Pancreas (tissue), 10 donors: ENCODE results near the gene RAB24. TPM values are rescaled to one million over a fixed set of nuclear protein-coding genes. Genes with fewer than 3 reads are reported as not detected.
"Not testable (repeated sequence)": the region's sequence is repeated elsewhere in the genome, so short reads cannot be mapped to it uniquely, and the experiment has no call there.

ENCODE experiments used
- ATAC-seq, 4 donors: fragments of 200-7000 bp; cut with Tn5 transposase; one replicate each; pipeline versions ENCODE4 v1.8.0 to v1.9.1; 2020; ENCODE audit warnings: mild to moderate bottlenecking in 4 of 4, moderate library complexity in 4 of 4
- DNase-seq, 6 donors: peaks; one replicate each; pipeline ENCODE4 v3.0.0-alpha.2; 2020
- FAIRE-seq: peaks from 2 replicates; lab custom pipeline; 2012; peaks lifted over from hg19 to GRCh38; lab: Jason Lieb, UNC
- H3K27ac ChIP-seq, 4 donors: fragments of 200-600 bp; sonication (generic); 1 replicate in 3 of 4; 2 replicates in 1 of 4; pipeline versions ENCODE4 v1.5.0 to v1.8.0; 2020
- H3K27me3 ChIP-seq, 4 donors: fragments of 200-600 bp; one replicate each; pipeline ENCODE4 v1.8.0; 2021
- H3K36me3 ChIP-seq, 3 donors: fragments of 200-600 bp; sonication (generic) in 1 of 3; one replicate each; pipeline versions ENCODE4 v1.5.0 to v1.8.0; 2020 to 2021
- H3K4me1 ChIP-seq, 3 donors: fragments of 200-600 bp; one replicate each; pipeline ENCODE4 v1.8.0; 2021
- H3K4me3 ChIP-seq, 4 donors: fragments of 200-600 bp; sonication (generic) in 2 of 4; one replicate each; pipeline versions ENCODE4 v1.5.0 to v1.8.0; 2020 to 2021
- H3K9me3 ChIP-seq, 4 donors: fragments of 200-600 bp; one replicate each; pipeline ENCODE4 v1.8.0; 2021
- CTCF ChIP-seq, 4 donors: fragments of 200-600 bp; sonication (generic) in 3 of 4; IDR thresholded peaks; one replicate each; pipeline versions ENCODE4 v1.5.0 to v1.8.0; 2021; ENCODE audit warnings: antibody characterized with exemption in 4 of 4
- WGBS, 2 donors: extraction: QIAGEN DNeasy Blood & Tissue Kit; methylation state at CpG; one replicate each; pipeline ENCODE4 v1.1.7; 2013; 5-methylcytosine and 5-hydroxymethylcytosine counted together
- intact Hi-C, 3 donors: fragments of 100-400 bp; cut with DNase I; formaldehyde crosslinking; loops; one replicate each; pipeline versions ENCODE4 v1.11.1 to v1.14.2; 2022
- polyA plus RNA-seq, 2 donors: library from polyadenylated mRNA; stranded (reverse); fragments of 200-250 nt; gene quantifications; one replicate each; pipeline ENCODE4 v1.2.3, GENCODE V29; 2013
- total RNA-seq, 6 donors: library from RNA; stranded (reverse); fragmentation: NEBNext Ultra II Directional in 4 of 6; extraction: Animal tissue kit (Norgen Biotek cat#: 25700) in 4 of 6; gene quantifications; one replicate each; pipeline versions ENCODE4 v1.2.1 to v1.2.4, GENCODE V29; 2021 to 2023
- donor health status: healthy with polysubstance abuse.
- donor health status: DM: no; HTN: no; CAD: no; lungs with moderate emphysema.
- donor health status: DM: no; HTN: no; CAD: no.
- donor health status: control.
- donor health status: control.
- donor health status: Bipolar disorder and iron deficiency.
- donor health status: DM: yes; HTN: yes; CAD: no.
- donor health status: DM: no; HTN: no; CAD: no.
- donor health status: DM: no; HTN: no; CAD: no.
- donor health status: DM: yes; HTN: yes; CAD: no.

RAB24 gene
- total and polyA plus RNA-seq, 8 donors: 34.5 to 160 (median 38.6) TPM

- 77 to 86% methylated on average over 1 of the region's 1 CpG for WGBS, 2 donors
- TF ChIP-seq CTCF (IDR thresholded peaks at IDR 0.05): no peak
- FAIRE-seq (no peak), DNase-seq (no peak), ATAC-seq (no peak)
- Histone ChIP-seq H3K9me3 (no peaks in the 10 kb centered on the region), H3K36me3 (peaks cover 3 to 27% (median 12%) of the 10 kb centered on the region in 3 donors), H3K4me3 (no peak overlapping the region), H3K27ac (no peak overlapping the region), H3K27me3 (no peaks in the 10 kb centered on the region), H3K4me1 (peaks cover 0 to 8% (median 6%) of the 10 kb centered on the region in 3 donors)
- intact Hi-C loops: no loop called here
Measured at GRCh38 chr5:177264178-177264577, 39.3 kb downstream of the RAB24 start.

- 63 to 66% methylated on average over 1 of the region's 1 CpG for WGBS, 2 donors
- ATAC-seq (peak in 1 of 4 donors; percentile 26), FAIRE-seq (no peak), DNase-seq (no peak)
- peaks cover 5 to 37% (median 7%) of the 10 kb centered on the region in 3 donors for H3K36me3 ChIP-seq
- H3K4me1 ChIP-seq: peaks cover 0 to 6% (median 0%) of the 10 kb centered on the region in 3 donors
- H3K27me3 ChIP-seq: no peaks in the 10 kb centered on the region
- H3K4me3 ChIP-seq: no peak overlapping the region
- no peak for TF ChIP-seq CTCF (IDR thresholded peaks at IDR 0.05)
- H3K9me3 ChIP-seq: no peaks in the 10 kb centered on the region
- intact Hi-C loops: no loop called here
- peak overlapping the region in 1 of 4 donors; percentile 15 for H3K27ac ChIP-seq
Measured at GRCh38 chr5:177261510-177261909, 42.0 kb downstream of the RAB24 start.

GRCh38 chr5:177260961-177261360, 42.6 kb downstream of the RAB24 start:
- no peak for ATAC-seq
- intact Hi-C loops: no loop called here

GRCh38 chr5:177258711-177259110, 44.8 kb downstream of the RAB24 start:
- FAIRE-seq, H3K9me3 ChIP-seq, intact Hi-C loops, DNase-seq, H3K27ac ChIP-seq, ATAC-seq, H3K4me3 ChIP-seq, H3K4me1 ChIP-seq, H3K27me3 ChIP-seq: not testable (repeated sequence)
- 95 to 96% methylated on average over 7 of the region's 7 CpGs for WGBS, 2 donors
- peaks cover 0 to 42% (median 7%) of the 10 kb centered on the region in 3 donors for H3K36me3 ChIP-seq

More at GRCh38 chr5:177260961-177261360, 42.6 kb downstream of the RAB24 start:
- Histone ChIP-seq H3K9me3 (no peaks in the 10 kb centered on the region), H3K36me3 (peaks cover 0 to 31% (median 7%) of the 10 kb centered on the region in 3 donors), H3K27ac (no peak overlapping the region), H3K27me3 (no peaks in the 10 kb centered on the region), H3K4me3 (no peak overlapping the region), H3K4me1 (peaks cover 0 to 6% (median 0%) of the 10 kb centered on the region in 3 donors)
- no peak for DNase-seq
- WGBS, 2 donors: 91 to 93% methylated on average over 7 of the region's 7 CpGs
- TF ChIP-seq CTCF (IDR thresholded peaks at IDR 0.05): no peak
- FAIRE-seq: no peak

- 46 to 48% methylated on average over 5 of the region's 5 CpGs for WGBS, 2 donors
- intact Hi-C loops: no loop called here
- Histone ChIP-seq H3K27ac (no peak overlapping the region), H3K9me3 (no peaks in the 10 kb centered on the region), H3K36me3 (peaks cover 4 to 60% (median 7%) of the 10 kb centered on the region in 3 donors), H3K27me3 (no peaks in the 10 kb centered on the region), H3K4me3 (no peak overlapping the region), H3K4me1 (peaks cover 0 to under 1% (median 0%) of the 10 kb centered on the region in 3 donors)
- ATAC-seq (peak in 2 of 4 donors; percentile 18 to 56), FAIRE-seq (no peak), DNase-seq (peak in 1 of 6 donors; percentile 29)
- TF ChIP-seq CTCF (IDR thresholded peaks at IDR 0.05): no peak
Measured at GRCh38 chr5:177256296-177256695, 47.2 kb downstream of the RAB24 start.
